K562 (cell line): ENCODE measurements around the gene ZNF862.

Experiments used
- ATF4 ChIP-seq: fragments of 450-650 bp; formaldehyde crosslinking; IDR thresholded peaks from 2 replicates; pipeline ENCODE4 v1.4.0; 2022; ENCODE audit warnings: mild to moderate bottlenecking, moderate library complexity
- ELF4 ChIP-seq: fragments of 450-650 bp; formaldehyde crosslinking; IDR thresholded peaks from 2 replicates; pipeline ENCODE4 v1.4.0; 2022; ENCODE audit warnings: missing genetic modification characterization
- EP300 ChIP-seq: IDR thresholded peaks from 2 replicates; pipeline ENCODE4 v1.6.1; 2012; ENCODE audit warnings: low read length, improper control_type of control experiment
- MEF2A ChIP-seq: IDR thresholded peaks from 2 replicates; pipeline ENCODE4 v1.6.1; 2011; ENCODE audit warnings: low read depth, mild to moderate bottlenecking, low read length, moderate library complexity; ENCODE audit not compliant: control insufficient read depth
- POU5F1 ChIP-seq: fragments of 150-350 bp; IDR thresholded peaks from 2 replicates; pipeline ENCODE4 v1.6.1; 2014; ENCODE audit warnings: borderline replicate concordance, low read length, low read depth, mild to moderate bottlenecking; ENCODE audit not compliant: partially characterized antibody
- RBM15 ChIP-seq: fragments of 200-400 bp; formaldehyde crosslinking; IDR thresholded peaks from 2 replicates; pipeline ENCODE4 v1.6.1; 2018; ENCODE audit warnings: mild to moderate bottlenecking, low read length, moderate library complexity; ENCODE audit not compliant: insufficient read depth
- SUPT5H ChIP-seq: fragments of 450-650 bp; IDR thresholded peaks from 2 replicates; pipeline ENCODE4 v1.6.1; 2016
- USF2 ChIP-seq: sonication (generic); formaldehyde crosslinking; IDR thresholded peaks from 2 replicates; pipeline ENCODE4 v1.5.0; 2020; ENCODE audit warnings: missing genetic modification reagents

- TF ChIP-seq ATF4 (CRISPR knock-in tag), result no peak
- no peak for TF ChIP-seq EP300
- TF ChIP-seq USF2 (CRISPR knock-in tag), result no peak
- peak; percentile 40 for TF ChIP-seq SUPT5H
- no peak for TF ChIP-seq MEF2A
- peak; percentile 87 for TF ChIP-seq POU5F1
- no peak for TF ChIP-seq RBM15
- TF ChIP-seq ELF4 (CRISPR knock-in tag), result no peak
These were observed 35.1 kb downstream of the ZNF862 start, which contains the start of gene ATP6V0E2 for GRCh38 chr7:149873074-149873969.
